Forelimb muscle (tissue), 1 donor: ENCODE data around the gene DIO3. TPM values are rescaled to one million over a fixed set of nuclear protein-coding genes. Genes with fewer than 3 reads are reported as not detected.
"Not testable (repeated sequence)": the region's sequence is repeated elsewhere in the genome, so short reads cannot be mapped to it uniquely, and the experiment has no call there.

Experiments
- DNase-seq: peaks from one replicate; pipeline ENCODE4 v3.0.0-alpha.2; 2013; ENCODE audit warnings: low read depth
- polyA plus RNA-seq: library from polyadenylated mRNA; unstranded; fragments of 120-200 nt; gene quantifications from one replicate; pipeline ENCODE4 v1.2.1, GENCODE V29; 2013; ENCODE audit not compliant: insufficient read length

Gene DIO3
- polyA plus RNA-seq, 1 donor: 3.1 TPM

DNA sequence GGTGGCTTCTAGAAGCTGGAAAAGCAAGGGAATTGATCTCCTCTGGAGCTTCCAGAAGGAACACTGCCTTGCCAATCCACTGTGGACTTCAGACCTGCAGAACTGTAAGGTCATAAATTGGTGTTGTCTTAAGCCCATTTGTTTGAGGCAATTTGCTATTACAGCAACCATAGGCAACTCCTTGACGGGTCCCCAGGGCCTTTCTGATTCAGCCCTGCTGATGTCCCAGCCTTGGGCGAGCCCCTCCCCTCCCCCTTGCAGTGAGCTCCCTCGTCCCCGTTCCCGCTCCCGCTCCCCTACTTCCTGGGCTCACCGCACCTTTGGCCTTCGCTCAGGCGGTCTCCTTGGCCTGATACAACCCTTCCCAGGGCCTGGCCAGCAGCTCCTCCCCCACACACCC, 18.9 kb upstream of the DIO3 start:
- DNase-seq: no peak

DNA sequence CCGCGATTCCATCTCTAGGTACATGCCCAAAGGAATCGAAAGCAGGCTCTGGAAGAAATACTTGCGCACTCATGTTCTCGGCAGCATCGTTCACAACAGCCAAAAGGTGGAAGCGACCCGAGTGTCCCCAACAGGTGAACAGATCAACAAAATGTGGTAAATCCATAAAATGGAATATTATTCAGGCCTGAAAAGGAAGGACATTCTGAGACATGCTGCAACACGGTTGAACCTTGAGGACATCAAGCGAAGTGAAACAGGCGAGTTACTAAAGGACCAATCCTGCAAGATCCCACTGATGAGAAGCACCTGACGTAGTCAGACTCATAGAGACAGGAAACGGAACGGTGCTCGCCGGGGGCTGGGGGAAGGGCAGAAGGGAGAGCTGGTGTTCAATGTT, 17.5 kb upstream of the DIO3 start:
- DNase-seq: no peak

DNA sequence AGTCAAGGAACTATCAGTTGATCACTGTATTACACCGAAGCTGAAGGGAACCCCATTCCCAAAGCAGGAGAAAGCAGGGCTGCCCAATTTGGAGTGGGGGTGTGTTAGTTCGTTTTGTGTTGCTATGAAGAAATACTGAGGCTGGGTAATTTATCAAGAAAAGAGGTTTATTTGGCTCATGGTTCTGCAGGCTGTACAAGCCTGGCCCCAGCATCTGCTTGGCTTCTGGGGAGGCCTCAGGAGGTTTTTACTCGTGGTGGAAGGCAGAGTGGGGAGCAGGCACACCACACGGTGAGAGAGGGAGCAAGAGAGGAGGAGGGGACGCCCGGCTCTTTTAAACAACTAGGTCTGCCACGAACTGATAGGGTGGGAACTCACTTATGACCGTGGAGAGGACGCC, 16.7 kb upstream of the DIO3 start:
- no peak for DNase-seq

DNA sequence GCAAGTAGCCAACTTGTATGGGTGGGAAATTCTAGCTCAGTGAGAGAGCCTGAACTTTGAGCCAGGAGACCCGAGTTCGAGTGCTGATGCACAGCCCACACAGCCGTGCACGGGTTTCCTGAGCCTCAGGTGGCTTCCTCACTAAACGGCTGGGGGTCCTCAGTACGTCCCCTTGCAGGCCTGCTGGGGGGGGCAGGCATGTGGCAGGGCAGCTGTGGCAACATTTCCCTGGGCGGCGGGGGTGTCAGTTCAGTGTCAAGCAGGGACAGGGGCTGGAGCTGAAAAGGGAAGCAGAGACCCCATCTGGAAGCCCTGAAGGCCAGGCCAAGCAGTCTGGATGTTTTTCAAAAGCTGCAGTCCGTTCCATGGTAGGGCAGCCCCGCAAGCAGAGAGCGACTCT, 14.6 kb upstream of the DIO3 start:
- DNase-seq: no peak

DNA sequence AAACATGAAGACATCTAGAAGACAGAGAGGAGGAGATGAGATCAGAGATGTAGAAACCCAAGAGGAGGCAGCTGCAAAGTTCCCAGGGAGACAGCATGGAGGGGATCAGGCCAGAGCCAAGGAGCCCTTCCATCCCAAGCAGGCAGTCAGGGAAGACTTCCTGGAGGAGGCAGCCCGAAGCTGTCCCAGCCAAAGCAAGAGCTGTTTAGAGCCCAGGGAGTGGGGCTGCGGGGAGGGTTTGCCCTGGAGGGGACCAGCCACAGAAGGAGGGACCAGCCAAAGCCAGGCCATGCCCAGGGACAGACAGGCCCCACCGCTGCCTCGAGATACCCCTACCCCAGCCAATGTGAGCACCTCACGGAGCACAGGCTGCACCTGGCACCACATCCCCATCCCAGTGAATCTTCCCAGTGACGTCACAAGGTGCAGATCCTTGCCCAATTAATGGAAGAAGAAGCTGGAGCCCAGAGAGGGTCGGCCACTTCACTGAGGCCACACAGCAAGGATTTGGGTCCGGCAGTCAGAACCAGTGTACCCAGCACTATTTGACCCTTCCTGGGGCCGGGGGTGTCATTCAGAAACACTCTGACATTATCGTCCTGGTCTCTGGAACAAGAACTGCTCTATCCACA, 14.1 kb upstream of the DIO3 start:
- DNase-seq: no peak

DNA sequence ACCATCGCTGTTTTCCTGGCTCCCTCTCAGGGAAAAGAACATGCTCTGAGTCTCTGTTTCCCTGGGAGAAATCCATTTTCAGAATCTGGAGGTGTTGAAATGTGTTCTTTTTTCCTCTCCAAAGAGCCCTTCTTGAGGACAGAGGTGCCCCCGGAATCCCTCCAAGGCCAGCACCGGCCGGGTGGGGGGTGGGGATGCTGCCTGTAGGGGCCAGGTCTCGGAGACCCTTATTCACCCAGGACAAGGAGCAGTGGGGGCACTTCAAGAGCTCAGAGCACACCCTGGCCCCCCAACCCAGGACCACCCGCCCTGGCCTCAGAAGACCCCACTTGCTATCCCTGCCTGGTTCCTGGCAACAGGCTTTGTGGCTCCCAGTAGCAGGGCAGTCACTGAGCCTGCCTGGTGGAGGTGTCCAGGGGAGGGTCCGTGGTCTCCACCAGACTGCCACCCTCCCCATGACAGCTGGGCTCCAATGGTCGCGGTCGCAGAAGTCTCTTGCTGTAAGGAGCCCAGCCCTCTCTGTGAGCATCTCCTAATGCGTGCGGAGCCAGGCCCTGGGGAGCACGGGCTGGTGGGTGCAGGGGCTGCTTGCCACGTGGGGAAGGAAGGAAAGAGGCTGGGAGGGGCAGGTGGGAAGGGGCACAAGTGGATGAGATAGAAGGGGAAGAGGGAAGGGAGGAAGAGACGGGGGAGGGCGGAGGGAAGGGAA, 13.2 kb upstream of the DIO3 start:
- no peak for DNase-seq

DNA sequence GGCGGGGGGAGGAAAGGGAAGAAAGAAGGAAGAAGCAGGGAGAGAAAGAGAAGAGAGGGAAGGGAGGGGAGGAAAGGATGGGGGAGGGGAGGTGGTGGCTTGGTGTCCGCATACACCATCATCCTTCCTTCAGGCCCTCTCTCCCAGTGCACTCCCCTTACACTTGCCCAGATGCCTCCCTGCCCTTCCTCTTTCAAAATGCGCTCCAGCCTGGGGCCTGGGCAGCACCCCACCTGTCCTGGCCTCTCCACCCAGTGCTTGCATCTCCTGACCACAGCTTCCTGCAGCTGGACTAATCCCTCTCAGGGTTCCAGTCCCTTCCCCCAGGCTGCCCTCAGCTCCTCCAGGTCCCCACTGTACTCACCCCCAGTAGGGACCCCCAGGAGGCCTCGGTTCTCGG, 12.6 kb upstream of the DIO3 start:
- no peak for DNase-seq

DNA sequence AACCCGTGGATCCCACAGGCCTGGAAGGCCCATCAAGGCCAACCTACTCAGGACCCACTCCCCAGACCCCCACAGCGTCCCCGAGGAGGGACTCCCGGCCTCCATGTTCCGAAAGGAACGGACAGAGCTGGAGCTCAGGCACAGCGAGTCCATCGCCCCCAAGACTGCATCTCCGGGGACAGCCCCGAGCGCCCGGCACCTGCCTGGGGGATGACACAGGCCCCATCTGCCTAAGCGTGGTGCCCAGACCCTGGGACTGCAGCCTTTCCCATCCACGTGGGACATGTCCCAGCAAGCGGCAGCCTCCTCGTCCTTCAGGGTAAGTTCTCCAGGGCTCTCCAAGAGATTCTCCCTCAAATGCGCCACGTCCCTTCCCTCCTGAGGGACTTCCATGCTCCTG, 12.1 kb upstream of the DIO3 start:
- no peak for DNase-seq

DNA sequence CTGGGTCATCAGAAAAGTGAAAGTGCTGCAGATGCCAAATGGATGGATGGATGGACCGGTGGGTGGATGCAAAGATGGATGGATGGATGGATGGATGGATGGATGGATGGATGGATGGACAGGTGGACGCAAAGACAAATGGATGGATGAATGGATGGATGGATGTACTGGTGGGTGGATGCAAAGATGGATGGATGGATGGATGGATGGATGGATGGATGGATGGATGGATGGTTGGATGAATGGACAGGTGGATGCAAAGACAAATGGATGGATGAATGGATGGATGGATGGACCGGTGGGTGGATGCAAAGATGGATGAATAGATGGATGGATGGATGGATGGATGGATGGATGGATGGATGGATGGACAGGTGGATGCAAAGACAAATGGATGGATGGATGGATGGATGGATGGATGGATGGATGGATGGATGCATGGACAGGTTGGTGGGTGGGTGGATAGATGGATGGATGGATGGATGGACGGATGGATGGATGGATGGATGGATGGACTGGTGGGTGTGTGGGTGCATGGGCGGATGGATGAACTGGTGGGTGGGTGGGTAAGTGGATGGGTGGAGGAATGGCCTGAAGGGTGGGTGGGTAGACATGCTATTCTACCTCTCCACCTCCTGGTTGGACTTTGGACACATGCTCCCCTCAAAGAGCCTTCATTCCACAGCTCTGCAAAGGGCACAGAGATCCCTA, 10.9 kb upstream of the DIO3 start:
- DNase-seq: not testable (repeated sequence)

DNA sequence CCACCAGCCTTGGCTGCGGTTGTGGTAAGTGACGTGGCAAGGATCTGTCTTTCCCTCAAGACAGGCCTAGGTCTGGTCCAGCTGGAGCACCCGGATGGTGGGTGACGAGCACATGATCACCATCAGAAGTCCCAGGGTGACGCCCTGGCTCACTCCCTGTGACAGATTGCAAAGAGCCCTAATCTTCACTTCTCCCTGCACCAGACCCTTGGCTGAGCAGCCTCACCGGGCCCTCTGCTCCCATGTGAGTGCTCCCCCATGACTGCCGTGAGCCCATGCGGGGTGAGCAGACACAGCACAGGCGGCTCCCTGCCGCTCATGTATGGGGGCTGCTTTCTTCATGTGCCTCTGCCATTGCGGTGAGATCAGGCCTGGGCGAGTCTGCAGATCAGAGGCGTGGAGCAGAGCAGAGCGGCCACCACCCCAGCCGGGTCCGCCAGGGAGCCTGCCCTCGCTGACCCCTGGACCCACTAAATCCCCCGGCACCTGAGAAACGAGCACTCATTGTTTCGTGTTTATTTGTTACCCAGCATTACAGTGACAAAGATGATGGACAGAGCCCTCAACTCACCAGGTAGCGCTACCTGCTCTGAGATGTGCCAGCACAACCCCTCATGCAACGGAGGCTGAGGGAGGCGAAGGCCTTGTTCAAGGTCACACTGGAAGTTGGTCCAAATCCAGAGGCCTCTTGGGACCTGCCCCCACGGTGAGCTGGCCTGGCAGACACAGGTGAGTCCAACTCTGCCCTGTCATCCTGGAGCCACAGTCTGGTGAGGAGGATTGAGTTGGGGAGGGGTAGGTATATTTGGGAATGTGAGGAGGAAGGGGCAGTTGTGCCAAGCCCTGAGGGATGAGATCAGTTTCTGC, 9.3 kb upstream of the DIO3 start:
- no peak for DNase-seq

DNA sequence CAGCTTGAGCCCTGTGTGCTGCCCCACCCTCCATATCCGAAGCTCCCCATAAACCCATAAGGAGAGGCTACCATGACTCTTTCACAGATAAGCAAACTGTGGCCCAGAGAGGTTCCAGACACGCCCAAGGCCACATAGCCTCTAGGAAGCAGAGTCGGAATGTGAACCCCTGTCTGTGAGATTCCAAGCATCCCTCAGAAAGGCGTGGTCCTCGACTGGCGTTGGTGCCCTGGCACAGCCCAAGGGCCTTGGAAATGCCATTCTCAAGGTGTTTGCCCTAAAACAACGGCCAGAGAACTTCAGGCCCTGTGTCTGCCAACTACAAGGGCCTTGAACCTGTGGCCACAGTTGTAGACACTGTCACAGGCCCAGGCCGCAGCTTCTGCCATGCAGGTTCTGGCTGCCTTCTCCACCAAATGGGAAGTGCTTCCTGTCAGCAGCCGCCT, 8.5 kb upstream of the DIO3 start:
- no peak for DNase-seq

DNA sequence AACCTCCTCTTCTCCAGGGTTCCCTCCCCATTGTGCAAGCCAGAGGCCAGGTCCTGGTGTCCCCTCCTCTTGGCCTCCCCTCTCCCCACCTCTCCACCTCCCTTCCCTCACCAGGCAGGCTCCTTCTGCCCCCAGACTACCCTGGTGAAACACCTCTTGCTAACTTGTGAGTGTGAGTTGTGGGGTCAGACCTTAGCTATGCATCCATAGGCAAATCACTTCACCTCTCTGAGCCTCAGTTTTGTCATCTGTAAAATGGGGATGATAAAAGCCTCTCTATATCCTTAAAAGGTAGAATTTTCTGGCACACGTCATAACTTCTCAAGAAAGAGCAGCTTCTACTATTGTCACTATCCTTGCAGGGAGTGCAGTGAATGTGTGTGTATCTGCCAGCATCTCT, 7.9 kb upstream of the DIO3 start:
- no peak for DNase-seq

DNA sequence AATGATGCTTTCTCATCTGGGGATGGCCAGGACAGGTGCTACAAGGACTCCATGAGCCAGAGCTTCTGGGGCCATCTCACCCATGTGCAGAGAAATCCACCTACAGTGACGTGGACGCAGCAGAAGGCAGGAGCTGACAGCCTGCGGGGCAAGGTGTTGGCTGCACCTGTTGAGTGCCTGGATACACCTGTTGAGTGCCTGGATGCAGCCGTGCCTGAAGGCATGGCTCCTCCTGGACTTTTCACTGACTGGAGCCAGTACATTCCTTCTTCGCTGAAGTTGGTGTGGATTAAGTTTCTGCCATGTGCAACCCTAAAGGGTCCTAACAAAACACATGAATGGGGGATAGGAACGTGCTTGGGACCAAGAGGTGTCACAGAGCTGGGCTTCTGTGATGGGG, 7.4 kb upstream of the DIO3 start:
- DNase-seq: no peak

DNA sequence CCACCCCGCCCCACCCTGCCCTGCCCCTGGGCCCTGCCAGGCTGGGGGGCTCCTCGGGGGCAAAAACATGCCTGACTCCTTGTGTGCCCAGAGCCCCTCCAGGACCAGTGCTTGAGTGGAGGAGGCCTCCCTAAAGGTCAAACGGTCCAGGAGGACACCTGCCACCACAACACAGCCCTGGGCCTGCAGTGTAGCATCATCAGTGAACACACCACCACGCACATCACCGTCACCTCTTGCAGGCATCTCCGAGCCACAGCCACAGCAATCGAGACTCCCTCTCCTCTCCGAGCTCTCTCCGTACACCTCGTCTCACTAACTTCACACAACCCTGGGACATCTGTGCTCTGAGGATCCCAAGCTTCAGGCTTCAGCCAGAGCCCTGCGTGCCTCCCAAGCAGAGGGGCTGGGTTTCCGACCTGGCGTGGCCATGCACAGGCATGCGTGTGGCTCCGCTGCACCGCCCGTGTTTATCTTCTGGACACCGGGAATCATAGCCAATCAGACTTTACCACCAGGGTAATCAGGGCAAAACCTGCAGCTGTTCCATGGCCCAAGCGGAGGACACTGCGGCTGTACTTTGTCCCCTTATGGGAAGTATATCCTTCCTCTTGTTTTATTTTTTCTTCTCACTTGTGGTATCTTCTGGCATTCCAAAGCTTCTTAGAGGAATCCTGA, 6.2 kb upstream of the DIO3 start:
- no peak for DNase-seq

DNA sequence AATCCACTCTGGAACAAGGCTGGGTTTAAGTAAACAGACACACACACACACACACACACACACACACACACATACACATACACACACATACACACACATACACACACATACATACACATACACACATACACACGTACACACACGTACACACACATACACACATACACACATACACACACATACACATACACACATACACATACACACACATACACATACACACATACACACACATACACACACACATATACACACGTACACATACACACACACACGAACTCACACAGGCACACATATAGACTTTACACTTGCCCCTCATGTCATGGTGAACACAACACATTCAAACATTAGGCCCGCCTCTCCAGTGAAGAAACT, 5.6 kb upstream of the DIO3 start:
- DNase-seq: not testable (repeated sequence)

DNA sequence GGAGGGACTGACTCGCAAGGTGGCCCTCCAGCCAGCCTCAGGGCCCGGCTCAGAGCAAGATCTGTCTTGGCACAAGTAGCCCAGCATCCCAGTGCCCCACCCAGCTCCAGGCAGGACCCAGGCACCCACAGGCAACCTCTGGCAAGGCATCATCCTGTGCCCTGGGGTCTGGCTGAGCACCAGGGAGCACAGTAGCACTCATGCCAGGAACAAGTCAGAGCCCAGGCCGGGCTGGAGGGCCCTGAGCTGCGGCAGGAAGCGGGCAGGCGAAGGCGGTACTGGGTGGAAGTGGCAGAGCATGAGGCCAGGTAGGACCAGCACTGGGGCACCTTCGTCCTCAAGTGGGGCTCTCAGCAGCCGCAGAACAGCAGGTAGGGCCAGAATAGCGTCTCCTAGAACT, 5.2 kb upstream of the DIO3 start:
- DNase-seq: no peak

DNA sequence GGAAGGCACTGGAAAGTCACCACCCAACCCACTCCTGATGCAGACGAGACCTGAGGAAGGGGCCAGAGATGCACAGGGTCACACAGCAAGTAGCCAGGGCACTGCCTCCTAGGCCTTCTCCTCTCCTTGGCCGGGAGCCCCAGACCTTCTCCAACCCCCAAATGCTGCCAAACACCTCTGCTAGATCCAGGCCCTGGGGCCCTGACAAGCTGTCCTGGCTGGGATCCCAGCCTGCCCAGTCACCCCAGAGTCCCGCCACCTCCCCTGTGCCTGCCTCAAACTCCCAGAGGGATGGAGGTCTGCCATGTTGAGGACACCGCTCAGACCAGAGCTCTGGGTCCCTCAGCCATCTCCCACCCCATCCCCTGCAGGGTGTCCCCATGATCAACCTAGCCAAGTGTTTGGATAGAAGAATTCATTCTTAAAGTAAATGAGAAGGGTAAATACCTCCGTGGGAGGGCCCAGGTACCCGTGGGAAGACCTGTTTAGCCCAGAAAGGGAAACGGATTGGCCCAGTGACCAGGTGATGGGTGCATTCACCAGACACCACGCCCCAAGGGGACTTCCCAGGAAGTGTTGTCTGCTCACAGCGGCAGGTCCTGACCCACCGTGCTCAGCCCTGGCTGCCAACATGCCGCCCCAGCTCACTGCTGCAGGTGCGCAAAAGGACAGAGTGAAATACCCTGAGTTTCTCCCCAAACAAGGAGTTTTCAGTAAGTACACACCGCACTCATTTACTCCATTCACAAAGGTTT, 4.6 kb upstream of the DIO3 start:
- DNase-seq: no peak

DNA sequence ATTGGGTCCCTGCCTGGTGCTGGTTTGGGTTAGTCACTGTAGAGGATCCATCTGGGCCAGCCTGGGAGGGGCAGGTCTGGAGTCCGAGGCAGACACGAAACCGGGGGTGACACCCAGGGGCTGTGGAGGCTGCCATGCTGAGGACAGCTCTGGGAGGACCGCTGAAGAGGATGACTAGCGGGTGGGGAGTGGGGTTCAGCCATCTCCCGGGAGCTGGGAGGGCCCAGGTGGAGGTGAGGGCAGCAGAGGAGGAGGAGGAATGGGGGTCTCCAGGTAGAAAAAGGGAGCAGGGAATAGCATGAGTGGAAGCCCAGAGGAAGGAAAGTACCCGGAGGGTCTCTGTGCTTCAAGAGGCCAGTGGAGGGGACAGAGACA, 4.0 kb upstream of the DIO3 start:
- no peak for DNase-seq

DNA sequence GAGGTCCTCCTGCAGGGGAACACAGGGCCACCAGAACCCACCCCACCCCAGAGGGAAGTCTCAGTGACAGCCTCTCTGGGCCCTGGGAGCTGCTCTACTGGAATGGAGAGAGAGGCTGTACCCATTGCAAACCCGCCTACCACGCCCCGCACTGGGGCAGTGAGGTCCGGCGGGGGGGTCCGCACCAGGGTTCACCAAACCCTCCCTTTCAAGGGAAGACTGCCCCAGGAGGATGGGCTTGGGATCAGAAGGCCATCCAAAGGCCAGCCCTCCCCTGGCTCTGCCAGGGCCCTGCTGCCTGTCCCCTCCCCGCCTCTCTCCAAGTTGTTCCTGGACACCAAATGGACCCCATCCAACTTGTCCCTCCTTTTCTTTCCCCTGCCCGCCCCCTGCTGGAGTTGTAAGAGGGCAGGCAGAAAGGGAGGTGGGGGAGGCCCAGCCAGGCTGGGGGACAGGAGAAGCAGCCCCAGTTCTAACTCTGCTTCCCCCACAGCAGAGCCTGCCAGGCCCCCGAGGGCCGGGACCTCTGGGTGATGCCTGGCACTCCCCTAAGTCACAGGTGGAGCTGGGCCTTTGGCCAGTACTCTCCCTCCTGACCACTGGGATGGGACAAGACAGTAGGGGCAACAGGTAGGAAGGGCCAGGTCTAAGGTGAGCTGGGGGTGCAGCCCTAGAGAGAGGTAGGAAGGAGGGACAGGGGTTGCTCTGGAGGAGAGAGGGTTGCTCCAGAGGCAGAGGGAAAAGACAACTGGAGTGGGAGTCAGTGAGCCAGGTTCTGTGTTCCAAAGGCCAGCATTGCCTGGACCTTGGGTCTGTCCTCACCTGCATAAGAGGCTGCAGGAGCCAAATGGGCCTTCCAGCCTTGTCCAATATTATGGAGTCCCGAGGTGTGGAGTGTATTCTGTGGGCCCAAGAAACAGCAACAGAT, 3.2 kb upstream of the DIO3 start:
- no peak for DNase-seq

DNA sequence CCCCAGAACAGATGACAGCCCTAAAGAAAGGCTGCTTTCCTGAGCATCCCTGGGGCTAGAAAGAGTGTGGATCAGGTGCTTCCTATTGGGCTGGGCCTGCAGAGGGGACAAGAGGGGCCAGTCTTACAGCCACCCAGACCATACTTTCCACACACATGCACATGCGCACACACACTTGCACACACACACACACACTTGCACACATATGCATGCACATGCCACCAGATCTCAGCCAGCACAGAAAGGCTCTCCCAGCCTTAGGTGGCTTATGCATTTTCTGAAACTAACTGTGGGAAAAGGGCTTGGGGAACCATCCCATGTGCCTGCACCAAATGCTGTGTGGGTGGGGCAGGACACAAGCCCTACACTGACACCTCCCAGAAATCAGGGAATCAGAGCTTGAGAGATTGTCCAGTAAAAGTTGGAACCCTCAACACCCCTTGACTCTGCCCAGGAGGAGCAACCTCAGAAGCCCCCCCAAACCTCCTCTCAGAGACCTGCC, 2.5 kb upstream of the DIO3 start:
- no peak for DNase-seq
